CD4-positive, alpha-beta T cell treated with Interleukin-2 at 100 ng/mL for 4 hours (primary cell): Measurements from ENCODE around the gene CLGN.

ENCODE experiments used
- DNase-seq: peaks from one replicate; pipeline ENCODE4 v3.0.0-alpha.2; 2020; ENCODE audit warnings: low spot score

Gene CLGN

DNA sequence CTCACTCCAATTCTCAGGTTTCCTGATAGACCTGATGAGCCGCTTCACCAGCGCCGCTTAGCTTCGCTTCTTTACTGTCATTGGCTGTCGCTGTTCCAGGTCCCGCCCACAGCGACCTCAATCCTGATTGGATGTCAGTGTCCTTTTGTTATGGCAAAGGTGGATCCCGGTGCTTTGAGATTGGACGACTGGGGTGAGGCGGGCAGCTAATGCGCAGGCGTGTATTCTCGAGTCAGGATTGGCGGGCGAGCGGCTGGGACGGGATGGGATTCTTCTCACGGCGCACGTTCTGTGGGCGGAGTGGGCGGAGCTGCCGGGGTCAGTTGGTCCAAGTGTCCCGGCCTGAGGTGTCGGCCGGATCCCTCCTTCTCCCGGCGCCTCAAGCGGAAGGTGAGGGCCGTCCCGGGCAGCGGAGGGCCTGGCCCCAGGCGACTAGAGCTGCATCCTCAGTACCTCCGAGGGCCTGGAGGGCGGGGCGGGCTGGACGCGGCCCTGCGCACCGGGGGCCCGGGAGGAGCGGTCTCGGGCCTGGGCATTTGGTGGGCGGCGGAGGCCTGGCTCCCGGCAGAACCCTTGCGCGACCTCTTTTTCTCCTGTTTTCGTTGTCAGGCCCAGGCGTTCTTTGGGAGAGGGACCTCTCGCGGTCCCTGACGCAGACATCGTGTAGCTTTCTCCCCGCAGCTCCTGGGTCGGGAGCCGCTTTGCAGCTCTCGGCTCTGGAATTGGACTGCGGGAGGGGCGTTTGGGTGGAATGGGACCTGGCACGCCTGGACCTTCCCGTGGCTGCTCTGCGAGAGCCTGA, 53.9 kb downstream of the CLGN start, which contains the start of gene SCOC:
Gene SCOC, plus strand, starts transcription at position 319 of the 802 bp plus-strand sequence. CDS start 5,525 bp downstream, outside the sequence.
- DNase-seq = peak; percentile 98

DNA sequence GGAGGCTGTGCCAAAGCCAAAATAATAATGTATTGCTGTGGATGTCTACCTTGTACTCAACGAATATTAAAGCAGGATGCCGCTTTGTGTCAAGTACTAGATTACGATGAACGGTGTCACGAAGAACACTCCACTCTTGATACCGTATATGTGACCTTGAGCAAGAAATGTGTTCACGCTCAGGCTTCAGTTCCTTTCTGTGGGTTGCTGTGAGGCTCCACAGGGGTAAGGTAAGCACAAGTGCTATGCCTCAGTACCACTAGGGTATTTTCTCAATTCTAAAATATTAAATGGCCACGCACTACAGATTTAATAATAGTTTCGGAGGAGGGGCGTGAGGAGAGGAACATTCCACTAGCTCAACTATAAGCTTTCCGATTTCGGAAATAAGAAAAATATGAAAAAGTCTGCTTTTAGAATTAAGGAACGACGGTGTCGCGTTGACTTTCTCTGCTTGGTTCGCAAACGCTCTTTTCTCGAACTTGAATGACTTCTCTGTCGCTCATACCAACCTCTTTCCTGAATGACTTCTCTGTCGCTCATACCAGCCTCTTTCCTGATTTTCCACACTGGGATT, 54.6 kb downstream of the CLGN start:
- peak; percentile 47 for DNase-seq

DNA sequence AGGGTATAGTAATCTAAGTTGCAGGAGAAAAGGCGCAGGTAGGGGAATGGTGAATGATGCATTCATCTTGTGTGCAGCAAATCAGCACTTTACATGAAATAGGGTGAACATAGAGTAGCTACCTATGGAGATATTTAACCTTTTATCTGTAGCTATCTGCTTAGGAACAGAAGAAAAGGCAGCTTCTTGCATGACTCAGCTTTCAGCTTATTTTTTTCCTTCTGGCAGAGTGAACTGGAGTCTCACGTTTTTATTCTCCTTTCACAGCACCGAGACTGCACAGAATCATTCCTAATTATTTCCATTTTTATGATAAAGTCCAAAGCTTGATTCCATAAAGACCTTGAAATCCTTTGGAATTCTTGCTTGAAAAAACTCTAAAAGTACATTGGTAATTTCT, 58.8 kb downstream of the CLGN start:
- DNase-seq = no peak

GRCh38 chr4:140367738-140368137, 59.7 kb downstream of the CLGN start:
- DNase-seq = no peak

DNA sequence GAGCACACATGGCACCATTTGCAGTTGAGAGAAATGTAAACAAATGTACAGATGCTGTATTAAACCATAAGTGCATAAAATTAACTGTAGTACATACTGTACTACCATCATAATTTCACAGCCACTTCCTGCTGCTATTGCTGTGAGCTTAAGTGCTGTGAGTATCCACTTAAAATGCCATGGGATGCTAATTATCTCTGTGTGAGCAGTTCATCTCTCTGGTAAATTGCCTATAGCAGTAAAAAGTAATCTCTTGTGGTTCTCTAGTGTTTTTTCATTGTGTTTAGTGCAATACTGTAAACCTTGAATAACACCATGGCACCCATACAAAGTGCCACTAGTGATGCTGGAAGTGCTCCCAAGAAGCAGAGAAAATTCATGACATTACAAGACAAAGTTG, 63.9 kb downstream of the CLGN start:
- no peak for DNase-seq

GRCh38 chr4:140363051-140363450, 64.4 kb downstream of the CLGN start:
- no peak for DNase-seq

GRCh38 chr4:140361099-140361498, 66.3 kb downstream of the CLGN start:
- DNase-seq = no peak

GRCh38 chr4:140359562-140360427, 67.7 kb downstream of the CLGN start:
- peak; percentile 82 for DNase-seq

GRCh38 chr4:140358281-140358680, 69.2 kb downstream of the CLGN start:
- DNase-seq = no peak

- no peak for DNase-seq
Measured at GRCh38 chr4:140357868-140358267, 69.6 kb downstream of the CLGN start.

- DNase-seq = no peak
Measured at GRCh38 chr4:140355288-140355687, 72.2 kb downstream of the CLGN start.

DNA sequence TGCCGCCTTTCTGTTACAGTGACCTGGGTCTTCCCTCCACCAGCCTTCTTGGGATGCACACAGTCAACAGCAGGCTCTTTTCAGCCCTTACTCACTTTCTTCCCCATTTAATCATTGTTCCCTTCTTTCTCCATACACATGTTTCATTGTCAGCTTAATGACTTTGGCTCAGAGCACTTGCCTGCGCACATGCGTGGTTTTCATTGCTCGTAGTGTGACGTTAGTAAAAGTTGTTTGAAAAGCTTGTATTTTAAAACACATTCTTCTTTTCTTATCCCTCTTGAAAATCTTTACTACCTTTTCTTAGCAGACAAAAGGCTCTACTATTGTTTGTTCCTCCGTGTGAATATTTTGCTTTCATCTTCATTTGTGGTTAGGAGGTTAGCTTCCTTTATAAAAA, 73.7 kb downstream of the CLGN start:
- DNase-seq = no peak

DNA sequence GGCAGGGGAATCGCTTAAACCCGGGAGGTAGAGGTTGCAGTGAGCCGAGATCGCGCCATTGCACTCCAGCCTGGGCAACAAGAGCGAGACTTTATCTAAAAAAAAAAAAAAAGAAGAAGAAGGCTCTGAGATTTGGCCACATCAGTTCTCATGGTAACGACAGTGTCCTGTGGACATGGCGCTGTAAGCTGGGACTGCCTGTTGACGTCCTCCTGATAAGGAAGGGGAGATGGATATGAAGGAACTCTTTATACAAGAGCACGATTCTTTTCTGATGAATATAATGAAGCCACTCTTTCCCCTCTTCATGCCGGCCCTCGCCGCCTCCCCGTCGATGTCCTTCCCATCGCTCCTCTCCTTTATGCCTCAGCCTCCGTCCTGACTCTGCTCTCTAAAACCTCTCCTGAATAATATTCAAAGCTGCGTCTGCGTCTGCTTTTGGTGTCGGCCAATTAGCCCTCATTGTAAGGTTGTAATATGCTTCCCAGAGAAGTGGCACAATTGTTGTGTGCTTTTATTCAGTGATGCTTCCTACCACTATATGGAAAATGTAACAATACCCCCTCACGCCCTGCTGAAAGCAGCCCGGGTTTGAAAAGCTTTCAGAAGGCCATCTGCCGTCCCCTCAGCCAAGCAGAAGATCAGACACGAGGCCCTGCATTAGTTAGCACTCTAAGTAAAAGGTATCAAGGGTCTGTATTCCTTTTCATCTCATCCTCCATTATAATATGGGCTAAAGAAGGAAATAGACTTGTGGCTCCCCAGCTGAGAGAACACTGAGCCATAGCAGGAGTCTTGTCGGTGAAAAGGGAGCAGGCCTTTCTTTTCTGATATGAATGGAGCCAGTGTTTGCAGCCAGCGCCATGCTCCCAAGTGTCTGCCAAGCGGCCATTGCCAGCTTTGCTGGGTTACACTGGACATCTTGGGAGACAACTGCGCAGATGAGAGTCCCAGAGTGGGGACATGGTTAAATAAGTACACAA, 76.1 kb downstream of the CLGN start:
- no peak for DNase-seq

GRCh38 chr4:140349816-140350215, 77.6 kb downstream of the CLGN start:
- no peak for DNase-seq

- no peak for DNase-seq
Measured at GRCh38 chr4:140346136-140346535, 81.3 kb downstream of the CLGN start.

- DNase-seq = no peak
Measured at GRCh38 chr4:140344621-140345020, 82.8 kb downstream of the CLGN start.

DNA sequence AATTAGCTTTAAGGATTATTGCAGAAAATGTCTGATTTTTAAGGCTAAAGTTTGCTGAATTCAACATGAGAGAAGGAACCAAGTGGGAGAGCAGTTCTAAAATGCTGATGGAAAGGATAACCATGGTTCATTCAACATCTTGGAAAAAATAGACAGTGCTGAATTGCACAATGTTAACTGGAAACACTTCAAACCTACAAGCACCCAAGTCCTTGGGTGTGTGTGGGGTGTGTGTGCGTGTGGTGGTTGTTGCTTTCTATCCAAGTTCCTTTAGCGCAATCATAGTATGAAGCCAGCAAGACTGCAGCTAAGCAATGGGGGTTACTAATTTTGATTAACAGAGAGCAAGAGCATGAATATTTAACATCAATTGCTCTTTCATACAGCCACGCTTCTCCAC, 83.3 kb downstream of the CLGN start:
- DNase-seq = no peak

GRCh38 chr4:140343303-140343702, 84.1 kb downstream of the CLGN start:
- DNase-seq = no peak

DNA sequence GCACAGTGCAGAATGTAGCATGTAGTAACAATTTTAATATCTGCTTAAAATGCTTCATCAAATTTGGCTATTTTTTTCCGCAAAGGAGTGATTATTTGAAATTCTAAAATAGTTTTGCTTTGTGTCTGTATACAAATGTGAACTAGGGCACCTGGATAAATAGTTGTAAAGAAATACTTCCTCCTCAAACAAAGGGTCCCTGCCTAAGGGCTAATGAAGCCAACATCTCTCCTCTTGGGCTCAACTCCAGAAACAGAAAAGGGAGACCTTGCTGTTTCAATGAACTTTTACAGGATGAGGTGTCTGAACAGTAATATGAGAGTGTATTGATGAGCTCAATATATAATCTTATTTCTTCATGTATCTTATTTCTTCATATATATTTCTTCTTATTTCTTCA, 84.8 kb downstream of the CLGN start:
- no peak for DNase-seq
